SK-N-SH (cell line): Measurements from ENCODE around the gene PLOD1. TPM values are rescaled to one million over a fixed set of nuclear protein-coding genes. Genes with fewer than 3 reads are reported as not detected.
A peak's percentile ranks its signal among the peaks of the same experiment; 100 is the strongest.

Experiments
- CTCF ChIA-PET: fragments of 300-600, 350-600 bp; formaldehyde crosslinking; extraction: SDS; loops from one replicate; lab custom pipeline; 2021; lab: Yijun Ruan, JAX
- POLR2A ChIA-PET: fragments of 350-600 bp; sonication (Branson Sonifier 250); formaldehyde crosslinking; extraction: SDS; loops from one replicate; lab custom pipeline; 2020; ENCODE audit warnings: antibody characterized with exemption, inconsistent platforms; lab: Yijun Ruan, JAX
- DNase-seq: peaks from one replicate; pipeline ENCODE4 v3.0.0; 2012
- H2AFZ ChIP-seq: fragments of 200-600 bp; sonication (generic); 2 replicates; pipeline ENCODE4 v1.8.1; 2016; ENCODE audit warnings: antibody characterized with exemption, mild to moderate bottlenecking, low read depth
- H3F3A ChIP-seq: fragments of 200-600 bp; sonication (generic); replicated peaks from 2 replicates; pipeline ENCODE3; 2016; ENCODE audit warnings: antibody characterized with exemption, mild to moderate bottlenecking; ENCODE audit not compliant: insufficient read depth
- H3K27ac ChIP-seq, 2 experiments: fragments of 200-500 bp in 1 of 2; fragments of 200-600 bp in 1 of 2; sonication (Bioruptor generic) in 1 of 2; sonication (generic), shearing (Covaris generic) in 1 of 2; 2 replicates each; pipeline versions ENCODE4 v1.5.1 to v1.6.1; 2014 to 2016; ENCODE audit warnings: low read depth in 2 of 2, inconsistent platforms in 1 of 2, low read length in 1 of 2, mild to moderate bottlenecking in 1 of 2, mixed read lengths in 1 of 2
- H3K27me3 ChIP-seq: fragments of 200-600 bp; sonication (generic), shearing (Covaris generic); 2 replicates; pipeline ENCODE4 v1.6.1; 2016; ENCODE audit warnings: mixed run types; ENCODE audit not compliant: insufficient read depth
- H3K36me3 ChIP-seq, 2 experiments: fragments of 200-500 bp in 1 of 2; fragments of 200-600 bp in 1 of 2; sonication (Bioruptor generic) in 1 of 2; sonication (generic) in 1 of 2; replicated peaks in 1 of 2; 2 replicates each; pipeline versions ENCODE3 to v1.5.1; 2014 to 2016; ENCODE audit warnings: low read length in 1 of 2, mild to moderate bottlenecking in 1 of 2; ENCODE audit not compliant: insufficient read depth in 2 of 2, control insufficient read depth in 1 of 2
- H3K4me1 ChIP-seq, 2 experiments: fragments of 200-500 bp in 1 of 2; fragments of 200-600 bp in 1 of 2; sonication (Bioruptor generic) in 1 of 2; sonication (generic), shearing (Covaris generic) in 1 of 2; 2 replicates each; pipeline versions ENCODE4 v1.5.1 to v1.6.1; 2014 to 2016; ENCODE audit warnings: low read depth in 1 of 2, low read length in 1 of 2, mixed run types in 1 of 2; ENCODE audit not compliant: insufficient read depth in 2 of 2, control insufficient read depth in 1 of 2
- H3K4me2 ChIP-seq: fragments of 200-600 bp; sonication (generic), shearing (Covaris generic); 2 replicates; pipeline ENCODE4 v1.6.1; 2017; ENCODE audit warnings: mixed run types
- H3K4me3 ChIP-seq, 2 experiments: fragments of 200-500 bp in 1 of 2; fragments of 200-600 bp in 1 of 2; sonication (Bioruptor generic) in 1 of 2; sonication (generic), shearing (Covaris generic) in 1 of 2; 2 replicates each; pipeline versions ENCODE4 v1.5.1 to v1.8.1; 2014 to 2016; ENCODE audit warnings: low read depth in 2 of 2, inconsistent platforms in 1 of 2, low read length in 1 of 2, mild to moderate bottlenecking in 1 of 2, mixed read lengths in 1 of 2, moderate library complexity in 1 of 2
- H3K79me2 ChIP-seq: fragments of 200-600 bp; sonication (generic); 2 replicates; pipeline ENCODE4 v1.8.1; 2017; ENCODE audit warnings: mild to moderate bottlenecking; ENCODE audit not compliant: insufficient read depth
- H3K9ac ChIP-seq: fragments of 200-600 bp; sonication (generic); 2 replicates; pipeline ENCODE4 v1.6.1; 2017; ENCODE audit warnings: mixed run types
- H3K9me2 ChIP-seq: fragments of 200-600 bp; sonication (generic); 2 replicates; pipeline ENCODE4 v1.6.1; 2017; ENCODE audit warnings: mixed run types
- H3K9me3 ChIP-seq: fragments of 200-600 bp; sonication (generic); 2 replicates; pipeline ENCODE4 v1.6.1; 2017; ENCODE audit warnings: mixed run types, mild to moderate bottlenecking, moderate library complexity
- H4K20me1 ChIP-seq: fragments of 200-600 bp; sonication (generic); 2 replicates; pipeline ENCODE4 v1.6.1; 2017; ENCODE audit warnings: mild to moderate bottlenecking, mixed run types; ENCODE audit not compliant: insufficient read depth
- CTCF ChIP-seq: fragments of 200-600 bp; sonication (generic); IDR thresholded peaks from 2 replicates; pipeline ENCODE4 v1.6.1; 2017; ENCODE audit warnings: antibody characterized with exemption, mild to moderate bottlenecking, moderate library complexity
- FOSL2 ChIP-seq: IDR thresholded peaks from 2 replicates; pipeline ENCODE4 v1.4.0; 2012; ENCODE audit warnings: low read depth, mild to moderate bottlenecking, moderate library complexity, borderline replicate concordance
- FOXM1 ChIP-seq: IDR thresholded peaks from 2 replicates; pipeline ENCODE4 v1.4.0; 2012; ENCODE audit warnings: low read depth, mild to moderate bottlenecking
- JUND ChIP-seq: IDR thresholded peaks from 2 replicates; pipeline ENCODE4 v1.4.0; 2012
- MEF2A ChIP-seq: IDR thresholded peaks from 2 replicates; pipeline ENCODE4 v1.4.0; 2012; ENCODE audit warnings: low read depth, borderline replicate concordance
- TAF1 ChIP-seq: IDR thresholded peaks from 2 replicates; pipeline ENCODE4 v1.6.1; 2012; ENCODE audit warnings: low read depth, mild to moderate bottlenecking, low read length, moderate library complexity, borderline replicate concordance
- ZBTB33 ChIP-seq: IDR thresholded peaks from 2 replicates; pipeline ENCODE4 v1.4.0; 2012; ENCODE audit warnings: low read depth, borderline replicate concordance
- WGBS: methylation state at CpG from one replicate; pipeline ENCODE4 v1.1.6; 2017; ENCODE audit warnings: low lambda C conversion rate; 5-methylcytosine and 5-hydroxymethylcytosine counted together
- polyA plus RNA-seq, 3 experiments: library from polyadenylated mRNA; depleted of rRNA; stranded (reverse); fragments of >200 nt; gene quantifications; 2 replicates each; pipeline ENCODE4 v1.2.3, GENCODE V29; 2012

The PLOD1 gene
- polyA plus RNA-seq, 1 of the 3 experiments (the other 2 are of a cell fraction), result 257 TPM

DNA sequence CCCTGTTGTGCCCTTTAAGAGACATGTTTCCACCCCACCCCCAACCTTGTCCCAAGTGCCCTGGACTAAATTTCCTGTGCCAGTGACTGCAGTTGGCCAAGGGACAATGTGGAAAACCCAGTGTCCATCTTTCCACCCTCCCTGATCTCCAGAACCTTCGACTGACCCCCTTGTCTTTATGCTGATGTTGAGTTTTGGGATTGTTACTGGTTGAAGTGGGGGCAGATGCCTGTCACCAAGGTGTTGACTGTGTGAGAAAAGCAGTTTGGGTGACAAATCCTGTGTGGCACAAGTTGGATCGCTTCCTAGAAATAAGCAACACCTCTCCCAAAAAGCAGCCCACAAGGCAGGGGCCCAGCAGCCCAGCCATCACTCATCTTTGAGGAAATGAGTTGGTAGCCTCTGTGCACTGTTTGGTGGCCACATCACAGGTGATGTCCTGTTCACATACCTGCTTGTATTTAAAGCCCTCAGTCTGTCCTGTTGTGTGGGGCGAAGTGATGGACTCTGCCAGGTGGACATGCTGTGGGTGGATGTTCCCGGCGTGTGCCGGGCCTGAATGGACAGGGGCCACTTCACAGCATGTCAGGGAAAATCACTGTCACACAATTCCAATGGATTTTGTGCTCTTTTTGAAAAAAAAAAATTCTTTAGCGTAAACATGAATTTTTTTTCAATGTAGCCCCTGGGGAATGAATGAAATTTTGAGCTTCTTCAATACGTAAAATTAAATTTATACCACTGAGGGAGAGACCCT is 78.2 kb downstream of the PLOD1 start:
- Histone ChIP-seq H3K9me2 (no peaks in the 10 kb centered on the region), H3K79me2 (no peaks in the 10 kb centered on the region), H3K4me3 (no peak overlapping the region), H2AFZ (no peak overlapping the region), H3F3A (peaks cover 23% of the 10 kb centered on the region), H3K4me2 (0 out of 2 replicates have a peak overlapping the region, but pooled peaks have one; percentile 4), H3K9me3 (no peaks in the 10 kb centered on the region), H3K4me1 (peaks cover 0 to 9% of the 10 kb centered on the region in 2 experiments; a peak in 2 of 4 replicates), H3K9ac (peak overlapping the region; percentile 10; the same call in 1 of the 2 replicates), H3K27me3 (no peaks in the 10 kb centered on the region), H3K27ac (peak overlapping the region in 1 of 2 experiments; percentile 72; a peak in 2 of 4 replicates), H4K20me1 (peaks cover 5% of the 10 kb centered on the region; the same call in 1 of the 2 replicates), H3K36me3 (peaks cover 4 to 33% of the 10 kb centered on the region in 2 experiments)
- CTCF ChIA-PET, result interaction anchor here (0.6 kb wide), 1 partner anchor 113 kb away, joined by 3 read pairs; no protein-coding TSS in a partner anchor
- WGBS, result 96% methylated on average over 8 of the region's 8 CpGs
- TF ChIP-seq MEF2A, result no peak
- no peak for DNase-seq
- POLR2A ChIA-PET, result no interaction called here

- Histone ChIP-seq H3K9me2 (no peaks in the 10 kb centered on the region), H3K9me3 (no peaks in the 10 kb centered on the region), H3F3A (peaks cover 23% of the 10 kb centered on the region), H4K20me1 (peaks cover 5% of the 10 kb centered on the region; the same call in 1 of the 2 replicates), H3K27me3 (no peaks in the 10 kb centered on the region), H3K79me2 (no peaks in the 10 kb centered on the region), H3K9ac (no peak overlapping the region), H3K36me3 (peaks cover 4 to 31% of the 10 kb centered on the region in 2 experiments), H3K27ac (peak overlapping the region in 1 of 2 experiments; percentile 72; a peak in 2 of 4 replicates)
- no peak for DNase-seq
- CTCF ChIA-PET, result interaction anchor here (0.8 kb wide), 1 partner anchor 13 kb away, joined by 3 read pairs; no protein-coding TSS in a partner anchor
- TF ChIP-seq JUND (no peak), CTCF (peak; percentile 31)
- TF ChIP-seq, all 33 proteins: peak for 1
- 0 out of 2 replicates have a peak overlapping the region, but pooled peaks have one; percentile 4 for H3K4me2 ChIP-seq
- no peak overlapping the region for H2AFZ ChIP-seq
- peaks cover 0 to 9% of the 10 kb centered on the region in 2 experiments; a peak in 2 of 4 replicates for H3K4me1 ChIP-seq
- POLR2A ChIA-PET, result no interaction called here
- H3K4me3 ChIP-seq, result no peak overlapping the region
- 84% methylated on average over 16 of the region's 16 CpGs for WGBS
Observed at GRCh38 chr1:12014141-12014991, 79.8 kb downstream of the PLOD1 start.

GRCh38 chr1:12015001-12015491 is 80.5 kb downstream of the PLOD1 start:
- Histone ChIP-seq H3K4me3 (no peak overlapping the region), H3K27ac (no peak overlapping the region), H3K79me2 (peaks cover 7% of the 10 kb centered on the region), H3K4me2 (no peak overlapping the region), H2AFZ (no peak overlapping the region), H3K9me2 (no peaks in the 10 kb centered on the region), H3K9me3 (no peaks in the 10 kb centered on the region), H3K36me3 (peaks cover 4 to 28% of the 10 kb centered on the region in 2 experiments), H3K4me1 (peaks cover 0 to 9% of the 10 kb centered on the region in 2 experiments; a peak in 3 of 4 replicates), H3K27me3 (no peaks in the 10 kb centered on the region), H3K9ac (no peak overlapping the region), H3F3A (peaks cover 23% of the 10 kb centered on the region), H4K20me1 (peaks cover 5% of the 10 kb centered on the region; the same call in 1 of the 2 replicates)
- TF ChIP-seq FOSL2 (no peak), TAF1 (no peak), FOXM1 (no peak), ZBTB33 (no peak), JUND (no peak)
- POLR2A ChIA-PET, result no interaction called here
- no peak for DNase-seq
- CTCF ChIA-PET, result interaction anchor here (0.7 kb wide), 1 partner anchor 601 kb away, joined by 3 read pairs; no protein-coding TSS in a partner anchor
- WGBS, result 93% methylated on average over 10 of the region's 10 CpGs
